H1 (cell line): ENCODE results near the gene SLC19A3. TPM values are rescaled to one million over a fixed set of nuclear protein-coding genes. Genes with fewer than 3 reads are reported as not detected.

Experiments used
- CTCF ChIA-PET: fragments of 300-600 bp; sonication (Branson Sonifier 250); formaldehyde crosslinking; loops from one replicate; lab custom pipeline; 2021; ENCODE audit not compliant: partially characterized antibody; lab: Charles Lee
- POLR2A ChIA-PET: fragments of 300-600 bp; sonication (Branson Sonifier 250); formaldehyde crosslinking; loops from one replicate; lab custom pipeline; 2021; ENCODE audit warnings: inconsistent platforms; ENCODE audit not compliant: partially characterized antibody; lab: Charles Lee
- DNase-seq, 2 experiments: peaks; one replicate each; pipeline versions ENCODE4 v3.0.0 to v3.0.0-alpha.2; 2010 to 2022; ENCODE audit warnings: low spot score in 2 of 2, low read depth in 1 of 2, mixed read lengths in 1 of 2
- FAIRE-seq: peaks from 2 replicates; lab custom pipeline; 2011; peaks lifted over from hg19 to GRCh38; lab: Jason Lieb, UNC
- H2AFZ ChIP-seq: 2 replicates; pipeline ENCODE4 v1.8.1; 2012; ENCODE audit warnings: low read length, inconsistent platforms
- H2AK5ac ChIP-seq: 2 replicates; pipeline ENCODE4 v1.6.1; 2013; ENCODE audit warnings: low read depth, low read length
- H2BK120ac ChIP-seq: replicated peaks from 2 replicates; pipeline ENCODE3; 2013; ENCODE audit warnings: low read depth, low read length, inconsistent platforms
- H2BK12ac ChIP-seq: 2 replicates; pipeline ENCODE4 v1.6.1; 2013; ENCODE audit warnings: low read depth, low read length
- H2BK15ac ChIP-seq: 2 replicates; pipeline ENCODE4 v1.6.1; 2013; ENCODE audit warnings: low read length
- H2BK20ac ChIP-seq: 2 replicates; pipeline ENCODE4 v1.6.1; 2013; ENCODE audit warnings: low read length
- H2BK5ac ChIP-seq: 2 replicates; pipeline ENCODE4 v1.6.1; 2013; ENCODE audit warnings: low read depth, low read length
- H3K14ac ChIP-seq: 2 replicates; pipeline ENCODE4 v1.6.1; 2013; ENCODE audit warnings: inconsistent platforms; ENCODE audit not compliant: insufficient read length
- H3K18ac ChIP-seq: 2 replicates; pipeline ENCODE4 v1.6.1; 2013; ENCODE audit warnings: low read length; ENCODE audit errors: extremely low read depth
- H3K23ac ChIP-seq: 2 replicates; pipeline ENCODE4 v1.6.1; 2013; ENCODE audit warnings: inconsistent platforms; ENCODE audit not compliant: insufficient read length
- H3K23me2 ChIP-seq: 2 replicates; pipeline ENCODE4 v1.6.1; 2013; ENCODE audit warnings: low read depth, low read length
- H3K27ac ChIP-seq: 2 replicates; pipeline ENCODE4 v1.6.1; 2011; ENCODE audit warnings: low read depth, low read length, inconsistent platforms
- H3K27me3 ChIP-seq, 4 experiments: replicated peaks in 1 of 4; 1 replicate in 1 of 4; 2 replicates in 3 of 4; pipeline versions ENCODE4 v1.6.1 to v1.8.1; 2011 to 2013; ENCODE audit warnings: low read length in 3 of 4, mild to moderate bottlenecking in 3 of 4, inconsistent platforms in 2 of 4, mixed read lengths in 2 of 4, moderate library complexity in 1 of 4; ENCODE audit not compliant: control insufficient read depth in 3 of 4, insufficient read depth in 3 of 4; ENCODE audit errors: extremely low read depth in 1 of 4
- H3K36me3 ChIP-seq, 4 experiments: 2 replicates each; pipeline versions ENCODE4 v1.6.1 to v1.8.1; 2011 to 2013; ENCODE audit warnings: mild to moderate bottlenecking in 4 of 4, low read length in 3 of 4, moderate library complexity in 2 of 4, control low read depth in 1 of 4, inconsistent platforms in 1 of 4; ENCODE audit not compliant: insufficient read depth in 4 of 4, control insufficient read depth in 2 of 4
- H3K4ac ChIP-seq: replicated peaks from 2 replicates; pipeline ENCODE3; 2013; ENCODE audit warnings: low read length, low read depth, mixed read lengths, inconsistent platforms; ENCODE audit not compliant: insufficient read length
- H3K4me1 ChIP-seq, 4 experiments: replicated peaks in 1 of 4; 1 replicate in 1 of 4; 2 replicates in 3 of 4; pipeline versions ENCODE4 v1.6.1 to v1.8.1; 2011 to 2013; ENCODE audit warnings: low read length in 3 of 4, inconsistent platforms in 2 of 4, mixed read lengths in 1 of 4; ENCODE audit not compliant: insufficient read depth in 4 of 4, control insufficient read depth in 3 of 4
- H3K4me2 ChIP-seq, 2 experiments: 2 replicates each; pipeline versions ENCODE4 v1.6.1 to v1.8.1; 2011 to 2013; ENCODE audit warnings: low read depth in 2 of 2, low read length in 2 of 2, control low read depth in 1 of 2, inconsistent platforms in 1 of 2, mild to moderate bottlenecking in 1 of 2; ENCODE audit not compliant: insufficient read depth in 1 of 2
- H3K4me3 ChIP-seq, 4 experiments: fragments of 200-600, 300-600 bp in 1 of 4; sonication (generic), shearing (Covaris generic), sonication (Bioruptor Twin) in 1 of 4; 2 replicates each; pipeline versions ENCODE4 v1.5.1 to v1.8.1; 2011 to 2016; ENCODE audit warnings: low read length in 4 of 4, low read depth in 3 of 4, control low read depth in 2 of 4, inconsistent platforms in 2 of 4, mild to moderate bottlenecking in 2 of 4, mixed read lengths in 1 of 4, moderate library complexity in 1 of 4; ENCODE audit not compliant: insufficient read depth in 2 of 4; ENCODE audit errors: extremely low read depth in 1 of 4
- H3K56ac ChIP-seq: replicated peaks from 2 replicates; pipeline ENCODE3; 2013; ENCODE audit warnings: low read depth, mild to moderate bottlenecking, mixed read lengths, low read length, inconsistent platforms; ENCODE audit not compliant: insufficient read length
- H3K79me1 ChIP-seq: 2 replicates; pipeline ENCODE4 v1.6.1; 2013; ENCODE audit warnings: low read depth, low read length, control low read depth
- H3K79me2 ChIP-seq, 2 experiments: 2 replicates each; pipeline versions ENCODE4 v1.6.1 to v1.8.1; 2012 to 2013; ENCODE audit warnings: low read length in 2 of 2, mild to moderate bottlenecking in 2 of 2, inconsistent platforms in 1 of 2; ENCODE audit not compliant: insufficient read depth in 2 of 2, control insufficient read depth in 1 of 2
- H3K9ac ChIP-seq, 4 experiments: replicated peaks in 1 of 4; 1 replicate in 1 of 4; 2 replicates in 3 of 4; pipeline versions ENCODE4 v1.6.1 to v1.8.1; 2011 to 2013; ENCODE audit warnings: low read depth in 3 of 4, low read length in 3 of 4, control low read depth in 2 of 4, mild to moderate bottlenecking in 2 of 4, moderate library complexity in 2 of 4, inconsistent platforms in 1 of 4; ENCODE audit errors: extremely low read depth in 1 of 4
- H3K9me3 ChIP-seq, 2 experiments: 2 replicates each; pipeline versions ENCODE4 v1.6.1 to v1.8.1; 2012 to 2013; ENCODE audit warnings: mild to moderate bottlenecking in 2 of 2, moderate library complexity in 2 of 2, control low read depth in 1 of 2, inconsistent platforms in 1 of 2, low read depth in 1 of 2, low read length in 1 of 2, mixed read lengths in 1 of 2; ENCODE audit not compliant: insufficient read depth in 2 of 2
- H4K20me1 ChIP-seq, 2 experiments: replicated peaks in 1 of 2; 2 replicates each; pipeline versions ENCODE3 to v1.8.1; 2011 to 2013; ENCODE audit warnings: inconsistent platforms in 2 of 2, low read length in 2 of 2, mild to moderate bottlenecking in 1 of 2; ENCODE audit not compliant: insufficient read depth in 2 of 2, control insufficient read depth in 1 of 2
- H4K5ac ChIP-seq: 2 replicates; pipeline ENCODE4 v1.6.1; 2013; ENCODE audit warnings: low read length, low read depth, mixed read lengths, inconsistent platforms; ENCODE audit not compliant: insufficient read length
- H4K8ac ChIP-seq: 2 replicates; pipeline ENCODE4 v1.8.0; 2013; ENCODE audit warnings: mild to moderate bottlenecking, moderate library complexity, low read length, inconsistent platforms; ENCODE audit not compliant: insufficient read depth; ENCODE audit errors: extremely low read depth
- H4K91ac ChIP-seq: replicated peaks from 2 replicates; pipeline ENCODE3; 2013; ENCODE audit warnings: low read length, mixed read lengths, inconsistent platforms; ENCODE audit not compliant: insufficient read length
- CBX8 ChIP-seq: fragments of 300-800, 300-1000 bp; sonication (generic); IDR thresholded peaks from 2 replicates; pipeline ENCODE4 v1.7.1; 2016; ENCODE audit warnings: low read depth, low read length, borderline replicate concordance
- EGR1 ChIP-seq: IDR thresholded peaks from 2 replicates; pipeline ENCODE4 v1.6.1; 2011; ENCODE audit warnings: low read depth, low read length, borderline replicate concordance
- SUZ12 ChIP-seq: fragments of 200-600 bp; sonication (generic); IDR thresholded peaks from 2 replicates; pipeline ENCODE4 v1.6.1; 2012; ENCODE audit warnings: mild to moderate bottlenecking, inconsistent platforms, low read length, moderate library complexity, mixed read lengths
- WGBS, 2 experiments: shearing (Covaris generic) in 1 of 2; methylation state at CpG; one replicate each; pipeline versions ENCODE4 v1.1.6 to v1.1.7; 2013 to 2015; ENCODE audit warnings: low lambda C conversion rate in 2 of 2, mixed read lengths in 2 of 2, inconsistent platforms in 1 of 2, low coverage in 1 of 2, missing lambda C conversion rate in 1 of 2; ENCODE audit not compliant: insufficient replicate concordance in 2 of 2, insufficient coverage in 1 of 2, insufficient read length in 1 of 2; ENCODE audit errors: extremely low coverage in 1 of 2, missing lambda C conversion rate in 1 of 2; 5-methylcytosine and 5-hydroxymethylcytosine counted together
- polyA plus RNA-seq, 7 experiments: library from polyadenylated mRNA; depleted of rRNA in 3 of 7; stranded (reverse) in 5 of 7; unstranded in 2 of 7; fragments of >200 nt in 5 of 7; fragments of 200-250 nt in 2 of 7; gene quantifications; 1 replicate in 5 of 7; 2 replicates in 1 of 7; 4 replicates in 1 of 7; pipeline versions ENCODE4 v1.2.1 to v1.2.3, GENCODE V29; 2011 to 2013; ENCODE audit warnings: missing spikeins in 2 of 7, mixed read lengths in 2 of 7
- total RNA-seq: library from RNA; stranded (reverse); fragmentation: NEBNext Ultra II Directional; extraction: Animal tissue kit (Norgen Biotek cat#: 25700); gene quantifications from 2 replicates; pipeline ENCODE4 v1.2.1, GENCODE V29; 2021

Gene SLC19A3
- total and polyA plus RNA-seq, 2 of the 8 experiments (the other 6 are each of a cell fraction or from before 2014, with no cell fraction given) = 7.0 to 9.8 TPM

GRCh38 chr2:227665189-227665940, 52.5 kb downstream of the SLC19A3 start:
- no peak overlapping the region for H2BK5ac ChIP-seq
- no peak overlapping the region for H4K91ac ChIP-seq
- H3K4me1 ChIP-seq = peaks cover 0 to 10% (median 4%) of the 10 kb centered on the region in 4 experiments; a peak in 4 of 7 replicates
- H3K9ac ChIP-seq = no peak overlapping the region
- H3K4me2 ChIP-seq = no peak overlapping the region
- no peaks in the 10 kb centered on the region; the same call in 1 of the 2 replicates for H3K23me2 ChIP-seq
- H3K79me1 ChIP-seq = no peaks in the 10 kb centered on the region
- H2BK120ac ChIP-seq = no peak overlapping the region
- no peak overlapping the region for H2AK5ac ChIP-seq
- H2BK20ac ChIP-seq = no peak overlapping the region
- H3K79me2 ChIP-seq = no peaks in the 10 kb centered on the region
- TF ChIP-seq SUZ12 (no peak), EGR1 (no peak), CBX8 (no peak)
- FAIRE-seq = no peak
- H3K27me3 ChIP-seq = no peaks in the 10 kb centered on the region
- ChIA-PET CTCF (interaction anchor here (0.9 to 1.7 kb wide), 4 partner anchors 20 to 109 kb away, joined by 3 to 11 read pairs (median 4); no protein-coding TSS in a partner anchor), POLR2A (no interaction called here)
- no peak overlapping the region for H2AFZ ChIP-seq
- no peak for DNase-seq
- no peak overlapping the region for H4K5ac ChIP-seq
- H3K14ac ChIP-seq = no peak overlapping the region
- H3K23ac ChIP-seq = no peak overlapping the region
- H3K56ac ChIP-seq = no peak overlapping the region
- no peak overlapping the region for H3K4me3 ChIP-seq
- no peaks in the 10 kb centered on the region for H3K36me3 ChIP-seq
- H3K9me3 ChIP-seq = no peaks in the 10 kb centered on the region
- no peak overlapping the region for H3K18ac ChIP-seq
- no peak overlapping the region for H4K8ac ChIP-seq
- H3K27ac ChIP-seq = no peak overlapping the region
- no peak overlapping the region for H2BK12ac ChIP-seq
- WGBS, 2 experiments = 91% methylated on average over 6 of the region's 6 CpGs; no CpG with 5 or more reads in 1 of the 2 experiments
- no peak overlapping the region for H3K4ac ChIP-seq
- H2BK15ac ChIP-seq = no peak overlapping the region
- no peaks in the 10 kb centered on the region for H4K20me1 ChIP-seq
